ENCODE measurements around the gene NCEH1. TPM values are rescaled to one million over a fixed set of nuclear protein-coding genes. Genes with fewer than 3 reads are reported as not detected.

NCEH1 gene
- total and polyA plus RNA-seq, 10 of the 15 experiments (the other 5 are each of a cell fraction or from before 2014, with no cell fraction given): 1.8 to 8.1 (median 4.5) TPM

- TF ChIP-seq, protein P1, sequence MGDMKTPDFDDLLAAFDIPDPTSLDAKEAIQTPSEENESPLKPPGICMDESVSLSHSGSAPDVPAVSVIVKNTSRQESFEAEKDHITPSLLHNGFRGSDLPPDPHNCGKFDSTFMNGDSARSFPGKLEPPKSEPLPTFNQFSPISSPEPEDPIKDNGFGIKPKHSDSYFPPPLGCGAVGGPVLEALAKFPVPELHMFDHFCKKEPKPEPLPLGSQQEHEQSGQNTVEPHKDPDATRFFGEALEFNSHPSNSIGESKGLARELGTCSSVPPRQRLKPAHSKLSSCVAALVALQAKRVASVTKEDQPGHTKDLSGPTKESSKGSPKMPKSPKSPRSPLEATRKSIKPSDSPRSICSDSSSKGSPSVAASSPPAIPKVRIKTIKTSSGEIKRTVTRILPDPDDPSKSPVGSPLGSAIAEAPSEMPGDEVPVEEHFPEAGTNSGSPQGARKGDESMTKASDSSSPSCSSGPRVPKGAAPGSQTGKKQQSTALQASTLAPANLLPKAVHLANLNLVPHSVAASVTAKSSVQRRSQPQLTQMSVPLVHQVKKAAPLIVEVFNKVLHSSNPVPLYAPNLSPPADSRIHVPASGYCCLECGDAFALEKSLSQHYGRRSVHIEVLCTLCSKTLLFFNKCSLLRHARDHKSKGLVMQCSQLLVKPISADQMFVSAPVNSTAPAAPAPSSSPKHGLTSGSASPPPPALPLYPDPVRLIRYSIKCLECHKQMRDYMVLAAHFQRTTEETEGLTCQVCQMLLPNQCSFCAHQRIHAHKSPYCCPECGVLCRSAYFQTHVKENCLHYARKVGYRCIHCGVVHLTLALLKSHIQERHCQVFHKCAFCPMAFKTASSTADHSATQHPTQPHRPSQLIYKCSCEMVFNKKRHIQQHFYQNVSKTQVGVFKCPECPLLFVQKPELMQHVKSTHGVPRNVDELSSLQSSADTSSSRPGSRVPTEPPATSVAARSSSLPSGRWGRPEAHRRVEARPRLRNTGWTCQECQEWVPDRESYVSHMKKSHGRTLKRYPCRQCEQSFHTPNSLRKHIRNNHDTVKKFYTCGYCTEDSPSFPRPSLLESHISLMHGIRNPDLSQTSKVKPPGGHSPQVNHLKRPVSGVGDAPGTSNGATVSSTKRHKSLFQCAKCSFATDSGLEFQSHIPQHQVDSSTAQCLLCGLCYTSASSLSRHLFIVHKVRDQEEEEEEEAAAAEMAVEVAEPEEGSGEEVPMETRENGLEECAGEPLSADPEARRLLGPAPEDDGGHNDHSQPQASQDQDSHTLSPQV (IDR thresholded peaks at IDR 0.05): no peak
- TF ChIP-seq, protein P2, sequence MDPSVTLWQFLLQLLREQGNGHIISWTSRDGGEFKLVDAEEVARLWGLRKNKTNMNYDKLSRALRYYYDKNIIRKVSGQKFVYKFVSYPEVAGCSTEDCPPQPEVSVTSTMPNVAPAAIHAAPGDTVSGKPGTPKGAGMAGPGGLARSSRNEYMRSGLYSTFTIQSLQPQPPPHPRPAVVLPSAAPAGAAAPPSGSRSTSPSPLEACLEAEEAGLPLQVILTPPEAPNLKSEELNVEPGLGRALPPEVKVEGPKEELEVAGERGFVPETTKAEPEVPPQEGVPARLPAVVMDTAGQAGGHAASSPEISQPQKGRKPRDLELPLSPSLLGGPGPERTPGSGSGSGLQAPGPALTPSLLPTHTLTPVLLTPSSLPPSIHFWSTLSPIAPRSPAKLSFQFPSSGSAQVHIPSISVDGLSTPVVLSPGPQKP (IDR thresholded peaks at IDR 0.05; ENCODE audit: low read depth, low read length): no peak
- TF ChIP-seq POLR2A (IDR thresholded peaks at IDR 0.05; ENCODE audit: low read depth, low read length) (no peak), RAD51 (IDR thresholded peaks at IDR 0.05) (no peak), SIX5 (IDR thresholded peaks at IDR 0.05; ENCODE audit: low read depth, low read length, severe bottlenecking) (no peak), RELB (IDR thresholded peaks at IDR 0.05; ENCODE audit: low read depth) (no peak), MTA2 (IDR thresholded peaks at IDR 0.05; ENCODE audit: low read depth) (no peak), WRNIP1 (IDR thresholded peaks at IDR 0.05; ENCODE audit: borderline replicate concordance, low read depth, low read length) (no peak), GATAD2B (conservative IDR thresholded peaks at IDR 0.05; ENCODE audit: low read depth) (no peak), EED (IDR thresholded peaks at IDR 0.05; ENCODE audit: low read depth) (no peak), HDAC6 (IDR thresholded peaks at IDR 0.05; ENCODE audit: unreplicated experiment) (no peak), CEBPB (IDR thresholded peaks at IDR 0.05; ENCODE audit: borderline replicate concordance in 1 of 2, low read depth in 2 of 2, low read length in 2 of 2) (no peak), SREBF1 (IDR thresholded peaks at IDR 0.05; ENCODE audit: low read length) (no peak)
- no peak for DNase-seq (ENCODE audit: low read depth, low spot score)
- POLR2A ChIA-PET: no interaction called here
- Histone ChIP-seq H3K36me3 (ENCODE audit: control insufficient read depth in 2 of 2, insufficient read depth in 2 of 2, low read length in 1 of 2) (peaks cover 0 to 3% of the 10 kb centered on the region in 2 experiments; a peak in 2 of 4 replicates), H3K27me3 (replicated peaks in 1 of 2; ENCODE audit: control insufficient read depth in 2 of 2, insufficient read depth in 2 of 2, low read length in 1 of 2) (no peaks in the 10 kb centered on the region), H3K4me3 (no peak overlapping the region), H3K4me1 (ENCODE audit: control insufficient read depth, insufficient read depth, low read length) (no peaks in the 10 kb centered on the region), H2AFZ (ENCODE audit: control insufficient read depth, low read depth, low read length) (no peak overlapping the region), H4K20me1 (ENCODE audit: control insufficient read depth, insufficient read depth) (no peaks in the 10 kb centered on the region), H3K27ac (ENCODE audit: control insufficient read depth, insufficient read depth) (no peak overlapping the region), H3K4me2 (ENCODE audit: control insufficient read depth, insufficient read depth) (no peak overlapping the region), H3K9ac (ENCODE audit: control insufficient read depth, insufficient read depth, low read length) (no peak overlapping the region), H3K9me3 (replicated peaks; ENCODE audit: control insufficient read depth, insufficient read depth, low read length) (no peaks in the 10 kb centered on the region), H3K79me2 (ENCODE audit: control insufficient read depth, insufficient read depth, low read length) (no peaks in the 10 kb centered on the region)
- ATAC-seq: no peak
- no peak for FAIRE-seq
- intact Hi-C loops (cut with micrococcal nuclease; ENCODE audit: unreplicated experiment) (no loop called here), in situ Hi-C loops (cut with MboI) (no loop called here)
- no TSS peak for BruUV-seq (replicated peaks)
- CTCF ChIA-PET: interaction anchor here (0.6 to 1.0 kb wide), 3 partner anchors 29 to 131 kb away, joined by 3 read pairs; no protein-coding TSS in a partner anchor
- SMC1A ChIA-PET (ENCODE audit: uncharacterized antibody, unreplicated experiment): interaction anchor here (0.9 to 1.2 kb wide), 2 partner anchors 12 to 17 kb away, joined by 3 read pairs; no protein-coding TSS in a partner anchor
- 99% methylated on average over 5 of the region's 5 CpGs for WGBS (ENCODE audit: insufficient coverage, insufficient replicate concordance, low lambda C conversion rate, missing lambda C conversion rate)
- RAD21 ChIA-PET (ENCODE audit: unreplicated experiment): no interaction called here
Observed at GRCh38 chr3:172643506-172644179, 67.2 kb downstream of the NCEH1 start.
